PC-9 (cell line): ENCODE measurements around the gene FAM174B.

ENCODE experiments used
- CTCF ChIP-seq: fragments of 200-600 bp; sonication (generic); conservative IDR thresholded peaks from 2 replicates; pipeline ENCODE4 v1.6.1; 2017; ENCODE audit warnings: mixed run types, antibody characterized with exemption, mild to moderate bottlenecking, moderate library complexity
- EZH2 ChIP-seq: fragments of 200-600 bp; sonication (generic); IDR thresholded peaks from 2 replicates; pipeline ENCODE4 v1.8.0; 2017; ENCODE audit warnings: antibody characterized with exemption, low read depth

- TF ChIP-seq CTCF (no peak), EZH2 (no peak)
Measured at GRCh38 chr15:92663250-92663951, 7.8 kb upstream of the FAM174B start.
